ENCODE data around the gene COL23A1. TPM values are rescaled to one million over a fixed set of nuclear protein-coding genes. Genes with fewer than 3 reads are reported as not detected.

The COL23A1 gene
- total and polyA plus RNA-seq, 2 of the 13 experiments (the other 11 are each of a cell fraction or from before 2014, with no cell fraction given): not detected

GRCh38 chr5:178519155-178519554 lies 71.0 kb downstream of the COL23A1 start:
- Histone ChIP-seq H3K27ac (ENCODE audit: extremely low read length, insufficient read depth, low read length) (no peak overlapping the region), H3K4me1 (ENCODE audit: insufficient read depth, low read length) (no peaks in the 10 kb centered on the region), H3K4me3 (replicated peaks in 1 of 3; ENCODE audit: insufficient read depth in 1 of 3, low read depth in 2 of 3, low read length in 3 of 3) (no peak overlapping the region), H3K9ac (ENCODE audit: insufficient read depth, low read depth, low read length) (no peak overlapping the region), H3K79me2 (ENCODE audit: insufficient read depth, low read length) (no peaks in the 10 kb centered on the region), H2AFZ (ENCODE audit: low read length) (no peak overlapping the region), H3K9me3 (ENCODE audit: low read length) (no peaks in the 10 kb centered on the region), H4K20me1 (ENCODE audit: insufficient read depth, low read length) (no peaks in the 10 kb centered on the region), H3K27me3 (ENCODE audit: control insufficient read depth in 1 of 2, insufficient read depth in 2 of 2, low read length in 2 of 2) (peaks cover 5 to 27% of the 10 kb centered on the region in 2 experiments; a peak in 3 of 5 replicates), H3K4me2 (ENCODE audit: low read depth, low read length) (no peak overlapping the region), H3K36me3 (replicated peaks in 1 of 2; ENCODE audit: control insufficient read depth in 1 of 2, insufficient read depth in 2 of 2, low read length in 2 of 2) (no peaks in the 10 kb centered on the region)
- BruUV-seq (replicated peaks): no TSS peak
- FAIRE-seq (no peak), ATAC-seq (no peak), DNase-seq (ENCODE audit: low spot score) (no peak)
- ChIA-PET POLR2A (no interaction called here), CTCF (ENCODE audit: low intra/inter-chr PET ratio, low total read pairs) (no interaction called here)
- TF ChIP-seq ZNF382 (CRISPR knock-in tag; IDR thresholded peaks at IDR 0.05; ENCODE audit: borderline replicate concordance): no peak
- 33% methylated on average over 3 of the region's 6 CpGs for WGBS (ENCODE audit: low lambda C conversion rate)
- in situ Hi-C loops (cut with HindIII; ENCODE audit: extremely low pct_ligation_motif_present, low pct_unique_long_range_greater_than_20kb) (no loop called here), intact Hi-C loops (cut with micrococcal nuclease; ENCODE audit: unreplicated experiment) (no loop called here)

GRCh38 chr5:178516504-178517235 lies 73.5 kb downstream of the COL23A1 start:
- H2AFZ ChIP-seq (ENCODE audit: low read length): no peak overlapping the region
- no peaks in the 10 kb centered on the region for H3K36me3 ChIP-seq (replicated peaks in 1 of 2; ENCODE audit: control insufficient read depth in 1 of 2, insufficient read depth in 2 of 2, low read length in 2 of 2)
- intact Hi-C loops (cut with micrococcal nuclease; ENCODE audit: unreplicated experiment): no loop called here
- no peak overlapping the region for H3K27ac ChIP-seq (ENCODE audit: extremely low read length, insufficient read depth, low read length)
- in situ Hi-C loops (cut with HindIII; ENCODE audit: extremely low pct_ligation_motif_present, low pct_unique_long_range_greater_than_20kb): no loop called here
- peaks cover 3 to 37% of the 10 kb centered on the region in 2 experiments; a peak in 3 of 5 replicates for H3K27me3 ChIP-seq (ENCODE audit: control insufficient read depth in 1 of 2, insufficient read depth in 2 of 2, low read length in 2 of 2)
- no peak for TF ChIP-seq ZNF264 (CRISPR knock-in tag; IDR thresholded peaks at IDR 0.05)
- TF ChIP-seq ZNF432 (CRISPR knock-in tag; IDR thresholded peaks at IDR 0.05; ENCODE audit: borderline replicate concordance): no peak
- TF ChIP-seq NFYB (CRISPR knock-in tag; IDR thresholded peaks at IDR 0.05): no peak
- TF ChIP-seq YEATS2 (CRISPR knock-in tag; IDR thresholded peaks at IDR 0.05; ENCODE audit: borderline replicate concordance): no peak
- TF ChIP-seq IRF1 (CRISPR knock-in tag; IDR thresholded peaks at IDR 0.05; ENCODE audit: low read depth): no peak
- no peak for TF ChIP-seq ZBED4 (CRISPR knock-in tag; IDR thresholded peaks at IDR 0.05; ENCODE audit: borderline replicate concordance)
- TF ChIP-seq ZMYM2 (CRISPR knock-in tag; IDR thresholded peaks at IDR 0.05): no peak
- no peak for TF ChIP-seq ZMYM3 (CRISPR knock-in tag; IDR thresholded peaks at IDR 0.05)
- TF ChIP-seq, protein P1, sequence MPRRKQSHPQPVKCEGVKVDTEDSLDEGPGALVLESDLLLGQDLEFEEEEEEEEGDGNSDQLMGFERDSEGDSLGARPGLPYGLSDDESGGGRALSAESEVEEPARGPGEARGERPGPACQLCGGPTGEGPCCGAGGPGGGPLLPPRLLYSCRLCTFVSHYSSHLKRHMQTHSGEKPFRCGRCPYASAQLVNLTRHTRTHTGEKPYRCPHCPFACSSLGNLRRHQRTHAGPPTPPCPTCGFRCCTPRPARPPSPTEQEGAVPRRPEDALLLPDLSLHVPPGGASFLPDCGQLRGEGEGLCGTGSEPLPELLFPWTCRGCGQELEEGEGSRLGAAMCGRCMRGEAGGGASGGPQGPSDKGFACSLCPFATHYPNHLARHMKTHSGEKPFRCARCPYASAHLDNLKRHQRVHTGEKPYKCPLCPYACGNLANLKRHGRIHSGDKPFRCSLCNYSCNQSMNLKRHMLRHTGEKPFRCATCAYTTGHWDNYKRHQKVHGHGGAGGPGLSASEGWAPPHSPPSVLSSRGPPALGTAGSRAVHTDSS (CRISPR knock-in tag; conservative IDR thresholded peaks at IDR 0.05): no peak
- TF ChIP-seq CENPT (CRISPR knock-in tag; IDR thresholded peaks at IDR 0.05; ENCODE audit: low read depth): no peak
- TF ChIP-seq SNAI1 (CRISPR knock-in tag; IDR thresholded peaks at IDR 0.05; ENCODE audit: borderline replicate concordance): no peak
- H3K79me2 ChIP-seq (ENCODE audit: insufficient read depth, low read length): no peaks in the 10 kb centered on the region
- H3K9me3 ChIP-seq (ENCODE audit: low read length): no peaks in the 10 kb centered on the region
- BruUV-seq (replicated peaks): no TSS peak
- no peak overlapping the region for H3K9ac ChIP-seq (ENCODE audit: insufficient read depth, low read depth, low read length)
- no peaks in the 10 kb centered on the region for H3K4me1 ChIP-seq (ENCODE audit: insufficient read depth, low read length)
- no peak overlapping the region for H3K4me2 ChIP-seq (ENCODE audit: low read depth, low read length)
- H4K20me1 ChIP-seq (ENCODE audit: insufficient read depth, low read length): no peaks in the 10 kb centered on the region
- no peak for FAIRE-seq
- WGBS (ENCODE audit: low lambda C conversion rate): 15% methylated on average over 13 of the region's 14 CpGs
- ATAC-seq: no peak
- no peak for DNase-seq (ENCODE audit: low spot score)
- ChIA-PET CTCF (ENCODE audit: low intra/inter-chr PET ratio, low total read pairs) (no interaction called here), POLR2A (no interaction called here)
- H3K4me3 ChIP-seq (replicated peaks in 1 of 3; ENCODE audit: insufficient read depth in 1 of 3, low read depth in 2 of 3, low read length in 3 of 3): no peak overlapping the region
